A673 (cell line): ENCODE data around the gene CBL.

ENCODE experiments used
- EZH2 ChIP-seq: fragments of 200-600 bp; sonication (generic); IDR thresholded peaks from 2 replicates; pipeline ENCODE4 v1.6.1; 2017; ENCODE audit warnings: borderline replicate concordance, low read depth, mild to moderate bottlenecking, mixed read lengths, antibody characterized with exemption, low read length; ENCODE audit not compliant: poor library complexity, severe bottlenecking
- TF ChIP-seq, protein P1 (sequence below): fragments of 300-800, 200-600 bp; sonication (generic); conservative IDR thresholded peaks from 2 replicates; pipeline ENCODE4 v1.5.1; 2017; ENCODE audit warnings: low read depth, mild to moderate bottlenecking, antibody characterized with exemption, low read length, moderate library complexity, mixed read lengths

GRCh38 chr11:119205080-119205479 lies 1.1 kb upstream of the CBL start:
- TF ChIP-seq, protein P1, sequence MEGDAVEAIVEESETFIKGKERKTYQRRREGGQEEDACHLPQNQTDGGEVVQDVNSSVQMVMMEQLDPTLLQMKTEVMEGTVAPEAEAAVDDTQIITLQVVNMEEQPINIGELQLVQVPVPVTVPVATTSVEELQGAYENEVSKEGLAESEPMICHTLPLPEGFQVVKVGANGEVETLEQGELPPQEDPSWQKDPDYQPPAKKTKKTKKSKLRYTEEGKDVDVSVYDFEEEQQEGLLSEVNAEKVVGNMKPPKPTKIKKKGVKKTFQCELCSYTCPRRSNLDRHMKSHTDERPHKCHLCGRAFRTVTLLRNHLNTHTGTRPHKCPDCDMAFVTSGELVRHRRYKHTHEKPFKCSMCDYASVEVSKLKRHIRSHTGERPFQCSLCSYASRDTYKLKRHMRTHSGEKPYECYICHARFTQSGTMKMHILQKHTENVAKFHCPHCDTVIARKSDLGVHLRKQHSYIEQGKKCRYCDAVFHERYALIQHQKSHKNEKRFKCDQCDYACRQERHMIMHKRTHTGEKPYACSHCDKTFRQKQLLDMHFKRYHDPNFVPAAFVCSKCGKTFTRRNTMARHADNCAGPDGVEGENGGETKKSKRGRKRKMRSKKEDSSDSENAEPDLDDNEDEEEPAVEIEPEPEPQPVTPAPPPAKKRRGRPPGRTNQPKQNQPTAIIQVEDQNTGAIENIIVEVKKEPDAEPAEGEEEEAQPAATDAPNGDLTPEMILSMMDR, result no peak
- TF ChIP-seq EZH2, result no peak
